Type B pancreatic cell (in vitro differentiated cells): Measurements from ENCODE around the gene RBM26. TPM values are rescaled to one million over a fixed set of nuclear protein-coding genes. Genes with fewer than 3 reads are reported as not detected.

ENCODE experiments used
- DNase-seq: peaks from one replicate; pipeline ENCODE4 v3.0.0; 2021; ENCODE audit warnings: mixed read lengths; ENCODE audit not compliant: unreplicated experiment; ENCODE audit errors: extremely low spot score
- H3K27ac Mint-ChIP-seq: 2 replicates; pipeline ENCODE4 v1.8.0; 2021; ENCODE audit warnings: mild to moderate bottlenecking, mixed read lengths
- H3K27me3 Mint-ChIP-seq: 2 replicates; pipeline ENCODE4 v1.8.0; 2021; ENCODE audit warnings: mixed read lengths
- H3K36me3 Mint-ChIP-seq: 2 replicates; pipeline ENCODE4 v1.8.0; 2021; ENCODE audit warnings: mixed read lengths
- H3K4me1 Mint-ChIP-seq: one replicate; pipeline ENCODE4 v1.8.0; 2021; ENCODE audit warnings: mixed read lengths; ENCODE audit not compliant: unreplicated experiment
- H3K4me3 Mint-ChIP-seq: 2 replicates; pipeline ENCODE4 v1.8.0; 2021; ENCODE audit warnings: mild to moderate bottlenecking, mixed read lengths
- H3K9me3 Mint-ChIP-seq: 2 replicates; pipeline ENCODE4 v1.8.0; 2021; ENCODE audit warnings: mixed read lengths
- total RNA-seq: library from RNA; stranded (reverse); gene quantifications from 2 replicates; pipeline ENCODE4 v1.2.1, GENCODE V29; 2021; ENCODE audit warnings: low replicate concordance
- TF ChIP-seq, protein P1 (sequence below): fragments of 200-600 bp; sonication (generic); conservative IDR thresholded peaks from 2 replicates; pipeline ENCODE4 v1.5.0; 2021; ENCODE audit warnings: antibody characterized with exemption, mild to moderate bottlenecking

Gene RBM26
- total RNA-seq, 1 donor from 2014 or later, result 66.9 TPM

GRCh38 chr13:79442221-79442620 is 36.2 kb upstream of the RBM26 start:
- Mint-ChIP-seq H3K4me3 (no peak overlapping the region), H3K9me3 (no peaks in the 10 kb centered on the region), H3K27me3 (no peaks in the 10 kb centered on the region), H3K27ac (peak overlapping the region; percentile 81), H3K4me1 (peaks cover 4% of the 10 kb centered on the region), H3K36me3 (no peaks in the 10 kb centered on the region)
- no peak for DNase-seq
- TF ChIP-seq, protein P1, sequence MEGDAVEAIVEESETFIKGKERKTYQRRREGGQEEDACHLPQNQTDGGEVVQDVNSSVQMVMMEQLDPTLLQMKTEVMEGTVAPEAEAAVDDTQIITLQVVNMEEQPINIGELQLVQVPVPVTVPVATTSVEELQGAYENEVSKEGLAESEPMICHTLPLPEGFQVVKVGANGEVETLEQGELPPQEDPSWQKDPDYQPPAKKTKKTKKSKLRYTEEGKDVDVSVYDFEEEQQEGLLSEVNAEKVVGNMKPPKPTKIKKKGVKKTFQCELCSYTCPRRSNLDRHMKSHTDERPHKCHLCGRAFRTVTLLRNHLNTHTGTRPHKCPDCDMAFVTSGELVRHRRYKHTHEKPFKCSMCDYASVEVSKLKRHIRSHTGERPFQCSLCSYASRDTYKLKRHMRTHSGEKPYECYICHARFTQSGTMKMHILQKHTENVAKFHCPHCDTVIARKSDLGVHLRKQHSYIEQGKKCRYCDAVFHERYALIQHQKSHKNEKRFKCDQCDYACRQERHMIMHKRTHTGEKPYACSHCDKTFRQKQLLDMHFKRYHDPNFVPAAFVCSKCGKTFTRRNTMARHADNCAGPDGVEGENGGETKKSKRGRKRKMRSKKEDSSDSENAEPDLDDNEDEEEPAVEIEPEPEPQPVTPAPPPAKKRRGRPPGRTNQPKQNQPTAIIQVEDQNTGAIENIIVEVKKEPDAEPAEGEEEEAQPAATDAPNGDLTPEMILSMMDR, result no peak

DNA sequence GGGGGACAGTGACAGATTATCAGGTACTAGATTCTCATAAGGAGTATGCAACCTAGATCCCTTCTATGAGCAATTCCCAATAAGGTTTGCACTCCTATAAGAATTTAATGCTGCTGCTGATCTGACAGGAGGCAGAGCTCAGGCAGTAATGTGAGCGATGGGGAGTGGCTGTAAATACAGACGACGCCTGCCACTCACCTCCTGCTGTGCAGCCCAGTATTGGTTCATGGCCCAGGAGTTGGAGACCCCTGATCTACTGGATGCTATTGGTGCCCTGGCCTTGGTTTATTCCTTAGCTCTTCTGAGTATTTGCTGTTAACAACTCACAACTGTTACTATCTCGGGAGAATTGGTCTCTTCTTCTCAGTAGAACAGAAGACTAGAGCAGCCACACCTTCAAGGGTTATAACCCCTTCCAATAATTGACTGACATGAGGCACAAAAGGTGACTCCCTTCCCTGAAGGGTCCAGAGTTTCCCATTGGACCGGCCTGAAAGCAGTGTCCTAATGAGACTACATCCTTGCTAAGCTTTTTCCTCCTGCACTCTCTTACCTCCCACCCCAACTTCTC is 35.0 kb upstream of the RBM26 start:
- no peak overlapping the region for H3K4me3 Mint-ChIP-seq
- H3K27ac Mint-ChIP-seq, result peak overlapping the region; percentile 81
- H3K36me3 Mint-ChIP-seq, result no peaks in the 10 kb centered on the region
- H3K9me3 Mint-ChIP-seq, result no peaks in the 10 kb centered on the region
- DNase-seq, result no peak
- H3K27me3 Mint-ChIP-seq, result no peaks in the 10 kb centered on the region
- peaks cover 4% of the 10 kb centered on the region for H3K4me1 Mint-ChIP-seq
- TF ChIP-seq, protein P1, result no peak

DNA sequence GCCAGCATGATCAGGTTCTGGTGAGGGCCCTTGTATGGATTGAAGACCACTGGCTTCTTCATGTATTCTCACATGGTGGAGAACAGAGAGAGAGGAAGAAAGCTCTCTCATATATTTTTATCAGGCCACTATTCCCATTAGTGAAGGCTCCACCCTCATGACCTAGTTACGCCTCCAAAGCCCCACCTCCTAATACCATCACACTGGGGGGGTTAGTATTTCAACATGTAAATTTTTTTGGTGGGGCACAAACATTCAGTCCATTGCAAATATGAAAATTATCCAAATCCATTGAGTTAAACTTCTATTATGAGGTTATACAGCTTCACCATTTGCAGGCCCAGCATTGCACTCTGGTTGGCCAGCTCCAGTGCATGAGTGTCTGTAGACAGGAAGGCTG is 33.2 kb upstream of the RBM26 start:
- H3K4me3 Mint-ChIP-seq, result no peak overlapping the region
- TF ChIP-seq, protein P1, result no peak
- no peaks in the 10 kb centered on the region for H3K9me3 Mint-ChIP-seq
- H3K36me3 Mint-ChIP-seq, result no peaks in the 10 kb centered on the region
- no peak overlapping the region for H3K27ac Mint-ChIP-seq
- H3K4me1 Mint-ChIP-seq, result peaks cover 4% of the 10 kb centered on the region
- DNase-seq, result no peak
- no peaks in the 10 kb centered on the region for H3K27me3 Mint-ChIP-seq

GRCh38 chr13:79435561-79435990 is 29.5 kb upstream of the RBM26 start:
- no peak for DNase-seq
- Mint-ChIP-seq H3K36me3 (no peaks in the 10 kb centered on the region), H3K27me3 (no peaks in the 10 kb centered on the region), H3K4me3 (no peak overlapping the region), H3K9me3 (no peaks in the 10 kb centered on the region), H3K4me1 (no peaks in the 10 kb centered on the region), H3K27ac (peak overlapping the region; percentile 44)
- TF ChIP-seq, protein P1, result no peak

DNA sequence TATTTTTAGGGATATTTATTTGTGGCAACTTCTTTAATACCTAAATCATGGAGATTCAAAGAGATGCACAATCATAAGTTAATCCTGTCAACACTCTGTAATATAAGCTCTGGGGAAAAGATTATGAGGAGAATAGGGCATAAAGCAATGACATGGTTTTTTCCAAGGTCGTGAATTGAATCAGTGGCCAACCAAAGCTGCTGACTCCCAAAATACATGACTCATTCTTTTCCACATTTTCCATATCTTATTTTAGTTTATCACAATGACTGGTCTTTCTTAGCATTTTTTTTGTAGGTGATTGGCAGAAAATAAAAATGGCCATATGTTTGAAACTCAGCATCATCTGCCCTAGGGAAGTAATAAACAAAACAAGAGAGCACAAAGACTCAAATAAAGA is 28.5 kb upstream of the RBM26 start:
- Mint-ChIP-seq H3K9me3 (no peaks in the 10 kb centered on the region), H3K36me3 (no peaks in the 10 kb centered on the region), H3K27me3 (no peaks in the 10 kb centered on the region), H3K27ac (peak overlapping the region; percentile 7), H3K4me1 (no peaks in the 10 kb centered on the region), H3K4me3 (no peak overlapping the region)
- DNase-seq, result no peak
- TF ChIP-seq, protein P1, result no peak

GRCh38 chr13:79432992-79433391 is 26.9 kb upstream of the RBM26 start:
- DNase-seq, result no peak
- Mint-ChIP-seq H3K9me3 (no peaks in the 10 kb centered on the region), H3K4me1 (no peaks in the 10 kb centered on the region), H3K27me3 (no peaks in the 10 kb centered on the region), H3K27ac (no peak overlapping the region), H3K4me3 (no peak overlapping the region), H3K36me3 (no peaks in the 10 kb centered on the region)
- TF ChIP-seq, protein P1, result no peak
